PC-3 (cell line): ENCODE results near the gene SH3BP5.

Experiments
- CTCF ChIP-seq: fragments of 300-600 bp; sonication (generic); conservative IDR thresholded peaks from 2 replicates; pipeline ENCODE4 v1.5.1; 2017; ENCODE audit warnings: antibody characterized with exemption, low read depth, mild to moderate bottlenecking, low read length
- EZH2 ChIP-seq: fragments of 300-600 bp; sonication (generic); IDR thresholded peaks from one replicate; pipeline ENCODE4 v1.6.1; 2017; ENCODE audit warnings: antibody characterized with exemption, mild to moderate bottlenecking, low read length; ENCODE audit not compliant: unreplicated experiment

- TF ChIP-seq EZH2 (no peak), CTCF (no peak)
Measured at GRCh38 chr3:15280853-15281532, 51.4 kb downstream of the SH3BP5 start.
